ENCODE data around the gene PLEKHN1. TPM values are rescaled to one million over a fixed set of nuclear protein-coding genes. Genes with fewer than 3 reads are reported as not detected.
"Not testable (repeated sequence)": the region's sequence is repeated elsewhere in the genome, so short reads cannot be mapped to it uniquely, and the experiment has no call there.

The PLEKHN1 gene
- polyA plus RNA-seq, 2 donors, result 35.6 to 74.7 TPM

- Histone ChIP-seq H3K27me3 (ENCODE audit: control insufficient read depth in 1 of 2, insufficient read depth in 2 of 2, low read length in 2 of 2) (no peaks in the 10 kb centered on the region), H3K36me3 (ENCODE audit: control insufficient read depth in 2 of 2, insufficient read depth in 2 of 2, low read length in 1 of 2) (peaks cover 0 to 14% of the 10 kb centered on the region in 2 donors), H3K27ac (ENCODE audit: low read depth in 2 of 2, low read length in 1 of 2) (peak overlapping the region; percentile 37 to 41), H3K4me1 (ENCODE audit: control insufficient read depth in 2 of 2, insufficient read depth in 2 of 2, low read length in 1 of 2) (peaks cover 0 to 38% of the 10 kb centered on the region in 2 donors), H3K9me3 (ENCODE audit: control insufficient read depth in 2 of 2, insufficient read depth in 1 of 2, low read depth in 1 of 2, low read length in 1 of 2) (no peaks in the 10 kb centered on the region), H3K4me3 (ENCODE audit: low read depth in 1 of 2, low read length in 2 of 2) (no peak overlapping the region)
- WGBS, 2 donors, result 80 to 84% methylated on average over 34 of the region's 34 CpGs
Measured at GRCh38 chr1:971751-972506, 5.6 kb downstream of the PLEKHN1 start.

GRCh38 chr1:972726-973458 is 6.6 kb downstream of the PLEKHN1 start:
- no peak overlapping the region for H3K4me3 ChIP-seq (ENCODE audit: low read depth in 1 of 2, low read length in 2 of 2)
- WGBS, 2 donors, result 78 to 83% methylated on average over 25 to 28 of the region's 28 CpGs
- H3K27ac ChIP-seq (ENCODE audit: low read depth in 2 of 2, low read length in 1 of 2), result peak overlapping the region in 1 of 2 donors; percentile 13
- peaks cover 0 to 31% of the 10 kb centered on the region in 2 donors for H3K4me1 ChIP-seq (ENCODE audit: control insufficient read depth in 2 of 2, insufficient read depth in 2 of 2, low read length in 1 of 2)
- H3K27me3 ChIP-seq (ENCODE audit: control insufficient read depth in 1 of 2, insufficient read depth in 2 of 2, low read length in 2 of 2), result no peaks in the 10 kb centered on the region
- peaks cover 0 to 14% of the 10 kb centered on the region in 2 donors for H3K36me3 ChIP-seq (ENCODE audit: control insufficient read depth in 2 of 2, insufficient read depth in 2 of 2, low read length in 1 of 2)
- no peaks in the 10 kb centered on the region for H3K9me3 ChIP-seq (ENCODE audit: control insufficient read depth in 2 of 2, insufficient read depth in 1 of 2, low read depth in 1 of 2, low read length in 1 of 2)

GRCh38 chr1:973459-974292 is 7.4 kb downstream of the PLEKHN1 start:
- H3K27me3 ChIP-seq (ENCODE audit: control insufficient read depth in 1 of 2, insufficient read depth in 2 of 2, low read length in 2 of 2), result no peaks in the 10 kb centered on the region
- 79 to 82% methylated on average over 27 to 28 of the region's 28 CpGs for WGBS, 2 donors

GRCh38 chr1:974293-974640 is 8.0 kb downstream of the PLEKHN1 start:
- peaks cover 0 to 26% of the 10 kb centered on the region in 2 donors for H3K4me1 ChIP-seq (ENCODE audit: control insufficient read depth in 2 of 2, insufficient read depth in 2 of 2, low read length in 1 of 2)
- no peak overlapping the region for H3K4me3 ChIP-seq (ENCODE audit: low read depth in 1 of 2, low read length in 2 of 2)
- no peaks in the 10 kb centered on the region for H3K9me3 ChIP-seq (ENCODE audit: control insufficient read depth in 2 of 2, insufficient read depth in 1 of 2, low read depth in 1 of 2, low read length in 1 of 2)
- H3K27me3 ChIP-seq (ENCODE audit: control insufficient read depth in 1 of 2, insufficient read depth in 2 of 2, low read length in 2 of 2), result no peaks in the 10 kb centered on the region
- H3K36me3 ChIP-seq (ENCODE audit: control insufficient read depth in 2 of 2, insufficient read depth in 2 of 2, low read length in 1 of 2), result peaks cover 0 to 14% of the 10 kb centered on the region in 2 donors
- H3K27ac ChIP-seq (ENCODE audit: low read depth in 2 of 2, low read length in 1 of 2), result no peak overlapping the region
- WGBS, 2 donors, result 85 to 91% methylated on average over 11 of the region's 11 CpGs

More at GRCh38 chr1:973459-974292, 7.4 kb downstream of the PLEKHN1 start:
- peaks cover 0 to 28% of the 10 kb centered on the region in 2 donors for H3K4me1 ChIP-seq (ENCODE audit: control insufficient read depth in 2 of 2, insufficient read depth in 2 of 2, low read length in 1 of 2)
- H3K27ac ChIP-seq (ENCODE audit: low read depth in 2 of 2, low read length in 1 of 2), result no peak overlapping the region
- H3K36me3 ChIP-seq (ENCODE audit: control insufficient read depth in 2 of 2, insufficient read depth in 2 of 2, low read length in 1 of 2), result peaks cover 0 to 14% of the 10 kb centered on the region in 2 donors
- H3K4me3 ChIP-seq (ENCODE audit: low read depth in 1 of 2, low read length in 2 of 2), result no peak overlapping the region
- no peaks in the 10 kb centered on the region for H3K9me3 ChIP-seq (ENCODE audit: control insufficient read depth in 2 of 2, insufficient read depth in 1 of 2, low read depth in 1 of 2, low read length in 1 of 2)

- Histone ChIP-seq H3K4me3 (ENCODE audit: low read depth in 1 of 2, low read length in 2 of 2) (no peak overlapping the region), H3K9me3 (ENCODE audit: control insufficient read depth in 2 of 2, insufficient read depth in 1 of 2, low read depth in 1 of 2, low read length in 1 of 2) (no peaks in the 10 kb centered on the region), H3K27me3 (ENCODE audit: control insufficient read depth in 1 of 2, insufficient read depth in 2 of 2, low read length in 2 of 2) (no peaks in the 10 kb centered on the region), H3K4me1 (ENCODE audit: control insufficient read depth in 2 of 2, insufficient read depth in 2 of 2, low read length in 1 of 2) (peaks cover 0 to 25% of the 10 kb centered on the region in 2 donors), H3K27ac (ENCODE audit: low read depth in 2 of 2, low read length in 1 of 2) (peak overlapping the region; percentile 17 to 93), H3K36me3 (ENCODE audit: control insufficient read depth in 2 of 2, insufficient read depth in 2 of 2, low read length in 1 of 2) (peaks cover 0 to 14% of the 10 kb centered on the region in 2 donors)
- 65 to 76% methylated on average over 17 of the region's 17 CpGs for WGBS, 2 donors
Measured at GRCh38 chr1:974687-975328, 8.5 kb downstream of the PLEKHN1 start.

GRCh38 chr1:975365-975764 is 9.1 kb downstream of the PLEKHN1 start:
- Histone ChIP-seq H3K36me3 (ENCODE audit: control insufficient read depth in 2 of 2, insufficient read depth in 2 of 2, low read length in 1 of 2) (peaks cover 0 to 14% of the 10 kb centered on the region in 2 donors), H3K9me3 (ENCODE audit: control insufficient read depth in 2 of 2, insufficient read depth in 1 of 2, low read depth in 1 of 2, low read length in 1 of 2) (no peaks in the 10 kb centered on the region), H3K27me3 (ENCODE audit: control insufficient read depth in 1 of 2, insufficient read depth in 2 of 2, low read length in 2 of 2) (no peaks in the 10 kb centered on the region), H3K27ac (ENCODE audit: low read depth in 2 of 2, low read length in 1 of 2) (peak overlapping the region; percentile 74 to 93), H3K4me3 (ENCODE audit: low read depth in 1 of 2, low read length in 2 of 2) (no peak overlapping the region), H3K4me1 (ENCODE audit: control insufficient read depth in 2 of 2, insufficient read depth in 2 of 2, low read length in 1 of 2) (peaks cover 0 to 23% of the 10 kb centered on the region in 2 donors)
- 58 to 63% methylated on average over 9 of the region's 9 CpGs for WGBS, 2 donors

GRCh38 chr1:975896-976683 is 9.8 kb downstream of the PLEKHN1 start:
- H3K27ac ChIP-seq (ENCODE audit: low read depth in 2 of 2, low read length in 1 of 2), result peak overlapping the region; percentile 74 to 93
- H3K27me3 ChIP-seq (ENCODE audit: control insufficient read depth in 1 of 2, insufficient read depth in 2 of 2, low read length in 2 of 2), result no peaks in the 10 kb centered on the region
- H3K36me3 ChIP-seq (ENCODE audit: control insufficient read depth in 2 of 2, insufficient read depth in 2 of 2, low read length in 1 of 2), result peaks cover 0 to 14% of the 10 kb centered on the region in 2 donors
- H3K9me3 ChIP-seq (ENCODE audit: control insufficient read depth in 2 of 2, insufficient read depth in 1 of 2, low read depth in 1 of 2, low read length in 1 of 2), result no peaks in the 10 kb centered on the region
- H3K4me1 ChIP-seq (ENCODE audit: control insufficient read depth in 2 of 2, insufficient read depth in 2 of 2, low read length in 1 of 2), result peaks cover 0 to 17% of the 10 kb centered on the region in 2 donors
- H3K4me3 ChIP-seq (ENCODE audit: low read depth in 1 of 2, low read length in 2 of 2), result peak overlapping the region in 1 of 2 donors; percentile 41
- 2 to 4% methylated on average over 35 to 40 of the region's 40 CpGs for WGBS, 2 donors

- peaks cover 0 to 14% of the 10 kb centered on the region in 2 donors for H3K36me3 ChIP-seq (ENCODE audit: control insufficient read depth in 2 of 2, insufficient read depth in 2 of 2, low read length in 1 of 2)
- WGBS, 2 donors, result 43 to 63% methylated on average over 12 to 17 of the region's 39 CpGs
- not testable (repeated sequence) for H3K27ac ChIP-seq (ENCODE audit: low read depth in 2 of 2, low read length in 1 of 2); H3K27me3 ChIP-seq (ENCODE audit: control insufficient read depth in 1 of 2, insufficient read depth in 2 of 2, low read length in 2 of 2); H3K4me3 ChIP-seq (ENCODE audit: low read depth in 1 of 2, low read length in 2 of 2); H3K9me3 ChIP-seq (ENCODE audit: control insufficient read depth in 2 of 2, insufficient read depth in 1 of 2, low read depth in 1 of 2, low read length in 1 of 2)
- H3K4me1 ChIP-seq (ENCODE audit: control insufficient read depth in 2 of 2, insufficient read depth in 2 of 2, low read length in 1 of 2), result peaks cover 0 to 14% of the 10 kb centered on the region in 2 donors
Measured at GRCh38 chr1:976791-977190, 10.5 kb downstream of the PLEKHN1 start.

Data from esophagus (tissue), 2 donors.